Activated B cell treated with CpG ODN at 0.5 μM for 24 hours (primary cell): ENCODE results near the gene TGFBR2. TPM values are rescaled to one million over a fixed set of nuclear protein-coding genes. Genes with fewer than 3 reads are reported as not detected.

Source experiments
- ATAC-seq: fragments of 200-7000 bp; cut with Tn5 transposase; one replicate; pipeline ENCODE4 v1.10.0; 2021; ENCODE audit warnings: low read depth, mild to moderate bottlenecking, moderate library complexity
- CTCF ChIA-PET: fragments of 350-600 bp; sonication (Branson Sonifier 250); formaldehyde crosslinking; loops from one replicate; lab custom pipeline; 2021; ENCODE audit warnings: antibody characterized with exemption; lab: Charles Lee
- POLR2A ChIA-PET: fragments of 350-600 bp; sonication (Branson Sonifier 250); formaldehyde crosslinking; loops from one replicate; lab custom pipeline; 2021; ENCODE audit warnings: antibody characterized with exemption; lab: Charles Lee
- DNase-seq: peaks from one replicate; pipeline ENCODE4 v3.0.0; 2022
- H3K27ac Mint-ChIP-seq: one replicate; pipeline ENCODE4 v1.8.0; 2020; ENCODE audit warnings: mixed read lengths
- H3K27me3 Mint-ChIP-seq: one replicate; pipeline ENCODE4 v1.8.0; 2021; ENCODE audit warnings: mixed read lengths
- H3K36me3 Mint-ChIP-seq: one replicate; pipeline ENCODE4 v1.8.0; 2021; ENCODE audit warnings: low read depth, mixed read lengths
- H3K4me1 Mint-ChIP-seq: one replicate; pipeline ENCODE4 v1.8.0; 2021; ENCODE audit warnings: mixed read lengths
- H3K4me3 Mint-ChIP-seq: one replicate; pipeline ENCODE4 v1.8.0; 2020; ENCODE audit warnings: mild to moderate bottlenecking, mixed read lengths
- H3K9me3 Mint-ChIP-seq: one replicate; pipeline ENCODE4 v1.8.0; 2020; ENCODE audit warnings: mixed read lengths
- intact Hi-C: fragments of 100-400 bp; cut with micrococcal nuclease; formaldehyde crosslinking; loops from one replicate; pipeline ENCODE4 v1.15.1; 2024
- total RNA-seq: library from RNA; stranded (reverse); gene quantifications from 2 replicates; pipeline ENCODE4 v1.2.3, GENCODE V29; 2022
- TF ChIP-seq, protein P1 (sequence below): fragments of 200-600 bp; IDR thresholded peaks from one replicate; pipeline ENCODE4 v1.8.0; 2022; ENCODE audit warnings: antibody characterized with exemption, mild to moderate bottlenecking

The TGFBR2 gene
- total RNA-seq, 1 donor from 2014 or later = 104 TPM

GRCh38 chr3:30694668-30695067 is 88.3 kb downstream of the TGFBR2 start:
- ChIA-PET POLR2A (interaction anchor here (0.6 to 1.6 kb wide), 3 partner anchors 70 to 375 kb away, joined by 3 to 10 read pairs (median 4); no protein-coding TSS in a partner anchor), CTCF (interaction anchor here (1.0 to 4.3 kb wide), 10 partner anchors 23 to 652 kb away, joined by 3 to 49 read pairs (median 16); no protein-coding TSS in a partner anchor)
- DNase-seq (no peak), ATAC-seq (no peak)
- Mint-ChIP-seq H3K36me3 (peaks cover 89% of the 10 kb centered on the region), H3K4me3 (no peak overlapping the region), H3K9me3 (no peaks in the 10 kb centered on the region), H3K27me3 (no peaks in the 10 kb centered on the region), H3K27ac (peak overlapping the region; percentile 24), H3K4me1 (peaks cover 59% of the 10 kb centered on the region)
- intact Hi-C loops = loop anchor here (5.0 to 10.0 kb wide), 3 partner anchors 58 to 680 kb away; no protein-coding TSS in a partner anchor
- TF ChIP-seq, protein P1, sequence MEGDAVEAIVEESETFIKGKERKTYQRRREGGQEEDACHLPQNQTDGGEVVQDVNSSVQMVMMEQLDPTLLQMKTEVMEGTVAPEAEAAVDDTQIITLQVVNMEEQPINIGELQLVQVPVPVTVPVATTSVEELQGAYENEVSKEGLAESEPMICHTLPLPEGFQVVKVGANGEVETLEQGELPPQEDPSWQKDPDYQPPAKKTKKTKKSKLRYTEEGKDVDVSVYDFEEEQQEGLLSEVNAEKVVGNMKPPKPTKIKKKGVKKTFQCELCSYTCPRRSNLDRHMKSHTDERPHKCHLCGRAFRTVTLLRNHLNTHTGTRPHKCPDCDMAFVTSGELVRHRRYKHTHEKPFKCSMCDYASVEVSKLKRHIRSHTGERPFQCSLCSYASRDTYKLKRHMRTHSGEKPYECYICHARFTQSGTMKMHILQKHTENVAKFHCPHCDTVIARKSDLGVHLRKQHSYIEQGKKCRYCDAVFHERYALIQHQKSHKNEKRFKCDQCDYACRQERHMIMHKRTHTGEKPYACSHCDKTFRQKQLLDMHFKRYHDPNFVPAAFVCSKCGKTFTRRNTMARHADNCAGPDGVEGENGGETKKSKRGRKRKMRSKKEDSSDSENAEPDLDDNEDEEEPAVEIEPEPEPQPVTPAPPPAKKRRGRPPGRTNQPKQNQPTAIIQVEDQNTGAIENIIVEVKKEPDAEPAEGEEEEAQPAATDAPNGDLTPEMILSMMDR = no peak

GRCh38 chr3:30695302-30696061 is 89.1 kb downstream of the TGFBR2 start:
- H3K4me1 Mint-ChIP-seq = peaks cover 52% of the 10 kb centered on the region
- POLR2A ChIA-PET = no interaction called here
- TF ChIP-seq, protein P1 = no peak

DNA sequence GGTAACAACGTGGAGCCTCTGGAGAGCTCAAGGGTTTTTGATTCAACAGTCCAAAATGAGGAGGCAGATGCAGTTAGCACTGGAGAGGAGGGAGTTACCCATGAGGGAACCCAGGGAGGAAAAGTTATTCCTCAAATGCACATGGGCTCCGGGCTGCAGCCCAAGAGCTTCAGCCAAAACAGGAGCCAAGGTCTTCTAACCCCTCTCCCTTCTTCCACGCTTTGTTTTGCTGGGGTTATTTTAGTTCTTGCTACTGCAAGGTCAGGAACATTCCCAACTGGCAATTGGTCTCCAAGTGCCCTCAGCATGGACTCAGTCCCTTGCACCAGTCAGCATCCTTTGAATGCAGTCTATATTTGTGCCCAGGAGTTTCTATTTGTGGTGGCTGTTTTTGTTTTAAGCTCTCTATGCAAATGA is 90.0 kb downstream of the TGFBR2 start:
- Mint-ChIP-seq H3K4me1 (peaks cover 45% of the 10 kb centered on the region), H3K27me3 (no peaks in the 10 kb centered on the region), H3K4me3 (no peak overlapping the region), H3K27ac (peak overlapping the region; percentile 72), H3K36me3 (peaks cover 76% of the 10 kb centered on the region), H3K9me3 (no peaks in the 10 kb centered on the region)
- DNase-seq = no peak
- intact Hi-C loops = loop anchor here (10.0 kb wide), 1 partner anchor 682 kb away; no protein-coding TSS in a partner anchor
- ChIA-PET POLR2A (no interaction called here), CTCF (interaction anchor here (0.9 to 4.3 kb wide), 5 partner anchors 67 to 498 kb away, joined by 3 to 22 read pairs (median 7); no protein-coding TSS in a partner anchor)
- no peak for ATAC-seq
- TF ChIP-seq, protein P1 = no peak

More at GRCh38 chr3:30695302-30696061, 89.1 kb downstream of the TGFBR2 start:
- DNase-seq (no peak), ATAC-seq (no peak)
- Mint-ChIP-seq H3K27me3 (no peaks in the 10 kb centered on the region), H3K36me3 (peaks cover 82% of the 10 kb centered on the region), H3K9me3 (no peaks in the 10 kb centered on the region), H3K4me3 (no peak overlapping the region), H3K27ac (peak overlapping the region; percentile 24)
- CTCF ChIA-PET = interaction anchor here (0.9 to 4.3 kb wide), 7 partner anchors 28 to 582 kb away, joined by 3 to 49 read pairs (median 9); no protein-coding TSS in a partner anchor
- intact Hi-C loops = loop anchor here (10.0 kb wide), 1 partner anchor 681 kb away; no protein-coding TSS in a partner anchor

- Mint-ChIP-seq H3K27ac (peak overlapping the region; percentile 72), H3K9me3 (no peaks in the 10 kb centered on the region), H3K4me3 (no peak overlapping the region), H3K4me1 (peaks cover 44% of the 10 kb centered on the region), H3K27me3 (no peaks in the 10 kb centered on the region), H3K36me3 (peaks cover 73% of the 10 kb centered on the region)
- CTCF ChIA-PET = interaction anchor here (0.9 to 2.0 kb wide), 3 partner anchors 330 to 499 kb away, joined by 4 to 9 read pairs (median 7); no protein-coding TSS in a partner anchor
- POLR2A ChIA-PET = no interaction called here
- intact Hi-C loops = loop anchor here (10.0 kb wide), 1 partner anchor 682 kb away; no protein-coding TSS in a partner anchor
- TF ChIP-seq, protein P1 = no peak
- ATAC-seq (no peak), DNase-seq (no peak)
These were observed 90.5 kb downstream of the TGFBR2 start for GRCh38 chr3:30696896-30697295.

DNA sequence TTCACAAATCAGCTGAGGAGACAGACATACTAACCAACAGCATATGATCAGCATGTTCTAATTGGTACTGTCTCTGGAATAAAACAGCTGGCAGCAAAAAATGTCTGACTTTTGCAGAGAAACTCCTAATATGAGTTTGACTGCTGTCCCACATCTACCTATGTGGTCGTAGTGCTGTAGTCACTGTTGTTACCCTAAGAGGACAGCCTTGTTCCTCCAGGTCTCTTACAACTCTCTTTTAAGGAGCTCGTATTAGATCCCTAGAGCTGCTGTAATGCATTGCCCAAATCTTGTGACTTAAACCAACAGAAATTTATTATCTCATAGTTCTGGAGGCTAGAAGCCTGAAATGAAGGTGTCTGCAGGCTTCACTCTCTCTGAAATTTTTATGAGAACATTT is 92.1 kb downstream of the TGFBR2 start:
- Mint-ChIP-seq H3K27ac (peak overlapping the region; percentile 7), H3K27me3 (no peaks in the 10 kb centered on the region), H3K9me3 (peaks cover 7% of the 10 kb centered on the region), H3K36me3 (peaks cover 60% of the 10 kb centered on the region), H3K4me1 (peaks cover 33% of the 10 kb centered on the region), H3K4me3 (no peak overlapping the region)
- ATAC-seq (no peak), DNase-seq (no peak)
- CTCF ChIA-PET = interaction anchor here (1.1 kb wide), 1 partner anchor 51 kb away, joined by 3 read pairs; no protein-coding TSS in a partner anchor
- intact Hi-C loops = loop anchor here (10.0 kb wide), 1 partner anchor 684 kb away; no protein-coding TSS in a partner anchor
- POLR2A ChIA-PET = no interaction called here
- TF ChIP-seq, protein P1 = no peak
